A673 (cell line): ENCODE measurements around the gene CFAP157.

Source experiments
- EZH2 ChIP-seq: fragments of 200-600 bp; sonication (generic); IDR thresholded peaks from 2 replicates; pipeline ENCODE4 v1.6.1; 2017; ENCODE audit warnings: borderline replicate concordance, low read depth, mild to moderate bottlenecking, mixed read lengths, antibody characterized with exemption, low read length; ENCODE audit not compliant: poor library complexity, severe bottlenecking
- TF ChIP-seq, protein P1 (sequence below): fragments of 300-800, 200-600 bp; sonication (generic); conservative IDR thresholded peaks from 2 replicates; pipeline ENCODE4 v1.5.1; 2017; ENCODE audit warnings: low read depth, mild to moderate bottlenecking, antibody characterized with exemption, low read length, moderate library complexity, mixed read lengths

DNA sequence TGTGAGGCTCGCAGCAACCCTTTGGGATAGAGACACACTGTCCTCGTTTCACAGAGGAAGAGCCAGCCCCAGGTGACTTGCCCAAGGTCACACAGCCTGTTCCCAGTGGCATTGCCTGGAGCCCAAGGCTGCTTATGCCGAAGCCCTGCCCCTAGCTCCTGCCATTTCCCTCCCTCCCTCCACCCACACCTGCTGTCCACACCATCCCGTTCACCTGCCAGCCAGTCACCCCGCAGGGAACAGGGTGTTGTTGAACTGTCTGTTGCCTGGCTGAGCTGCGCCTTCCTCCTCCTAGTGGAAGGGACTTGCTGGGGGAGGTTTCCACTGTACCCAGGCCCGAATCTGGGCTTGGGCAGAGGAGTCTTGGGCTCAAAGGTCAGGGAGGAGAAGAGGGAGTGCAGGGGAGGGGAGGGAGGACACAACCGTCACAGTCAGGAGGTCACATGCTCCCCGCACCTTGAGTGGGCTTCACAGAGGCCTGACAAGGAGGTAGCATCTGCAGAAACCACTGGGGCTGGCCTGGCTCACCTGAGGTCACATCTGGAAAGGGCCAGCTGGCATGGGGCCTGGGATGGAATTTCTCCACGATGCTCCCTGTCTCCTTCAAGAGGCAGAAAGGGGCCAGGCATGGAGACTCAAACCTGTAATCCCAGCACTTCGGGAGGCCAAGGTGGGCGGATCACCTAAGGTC lies 15.4 kb downstream of the CFAP157 start:
- TF ChIP-seq, protein P1, sequence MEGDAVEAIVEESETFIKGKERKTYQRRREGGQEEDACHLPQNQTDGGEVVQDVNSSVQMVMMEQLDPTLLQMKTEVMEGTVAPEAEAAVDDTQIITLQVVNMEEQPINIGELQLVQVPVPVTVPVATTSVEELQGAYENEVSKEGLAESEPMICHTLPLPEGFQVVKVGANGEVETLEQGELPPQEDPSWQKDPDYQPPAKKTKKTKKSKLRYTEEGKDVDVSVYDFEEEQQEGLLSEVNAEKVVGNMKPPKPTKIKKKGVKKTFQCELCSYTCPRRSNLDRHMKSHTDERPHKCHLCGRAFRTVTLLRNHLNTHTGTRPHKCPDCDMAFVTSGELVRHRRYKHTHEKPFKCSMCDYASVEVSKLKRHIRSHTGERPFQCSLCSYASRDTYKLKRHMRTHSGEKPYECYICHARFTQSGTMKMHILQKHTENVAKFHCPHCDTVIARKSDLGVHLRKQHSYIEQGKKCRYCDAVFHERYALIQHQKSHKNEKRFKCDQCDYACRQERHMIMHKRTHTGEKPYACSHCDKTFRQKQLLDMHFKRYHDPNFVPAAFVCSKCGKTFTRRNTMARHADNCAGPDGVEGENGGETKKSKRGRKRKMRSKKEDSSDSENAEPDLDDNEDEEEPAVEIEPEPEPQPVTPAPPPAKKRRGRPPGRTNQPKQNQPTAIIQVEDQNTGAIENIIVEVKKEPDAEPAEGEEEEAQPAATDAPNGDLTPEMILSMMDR: no peak
- no peak for TF ChIP-seq EZH2
